GM10266 (cell line): ENCODE data around the gene GYS2.

Experiments
- DNase-seq: peaks from one replicate; pipeline ENCODE4 v3.0.0; 2012; ENCODE audit errors: extremely low spot score
- CTCF ChIP-seq: IDR thresholded peaks from 2 replicates; pipeline ENCODE4 v1.5.1; 2012; ENCODE audit warnings: mild to moderate bottlenecking, low read depth; ENCODE audit not compliant: control insufficient read depth, insufficient read depth; ENCODE audit errors: missing control alignments

Gene GYS2

GRCh38 chr12:21505888-21506287 lies 98.8 kb downstream of the GYS2 start:
- TF ChIP-seq CTCF: no peak

GRCh38 chr12:21502872-21503271 lies 101.8 kb downstream of the GYS2 start:
- DNase-seq: no peak
- TF ChIP-seq CTCF: no peak

More at GRCh38 chr12:21505888-21506287, 98.8 kb downstream of the GYS2 start:
- DNase-seq: no peak

DNA sequence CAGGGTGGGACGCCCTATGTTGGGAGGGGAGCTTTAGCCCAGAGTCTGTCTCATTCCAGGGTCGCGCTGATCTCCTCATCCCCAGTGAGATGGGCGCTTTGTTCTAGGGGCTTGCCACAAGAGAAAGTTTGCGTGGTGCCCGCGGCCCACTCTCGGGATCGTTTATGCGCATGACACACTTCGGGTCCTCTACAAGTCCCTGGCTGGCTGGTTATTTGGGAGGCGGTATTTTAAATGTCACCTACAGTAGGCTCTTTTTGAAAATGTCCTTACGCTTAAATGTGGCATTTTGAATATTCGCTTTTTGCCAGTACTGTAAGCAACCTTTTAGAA lies 102.5 kb downstream of the GYS2 start:
- TF ChIP-seq CTCF: no peak
- no peak for DNase-seq

DNA sequence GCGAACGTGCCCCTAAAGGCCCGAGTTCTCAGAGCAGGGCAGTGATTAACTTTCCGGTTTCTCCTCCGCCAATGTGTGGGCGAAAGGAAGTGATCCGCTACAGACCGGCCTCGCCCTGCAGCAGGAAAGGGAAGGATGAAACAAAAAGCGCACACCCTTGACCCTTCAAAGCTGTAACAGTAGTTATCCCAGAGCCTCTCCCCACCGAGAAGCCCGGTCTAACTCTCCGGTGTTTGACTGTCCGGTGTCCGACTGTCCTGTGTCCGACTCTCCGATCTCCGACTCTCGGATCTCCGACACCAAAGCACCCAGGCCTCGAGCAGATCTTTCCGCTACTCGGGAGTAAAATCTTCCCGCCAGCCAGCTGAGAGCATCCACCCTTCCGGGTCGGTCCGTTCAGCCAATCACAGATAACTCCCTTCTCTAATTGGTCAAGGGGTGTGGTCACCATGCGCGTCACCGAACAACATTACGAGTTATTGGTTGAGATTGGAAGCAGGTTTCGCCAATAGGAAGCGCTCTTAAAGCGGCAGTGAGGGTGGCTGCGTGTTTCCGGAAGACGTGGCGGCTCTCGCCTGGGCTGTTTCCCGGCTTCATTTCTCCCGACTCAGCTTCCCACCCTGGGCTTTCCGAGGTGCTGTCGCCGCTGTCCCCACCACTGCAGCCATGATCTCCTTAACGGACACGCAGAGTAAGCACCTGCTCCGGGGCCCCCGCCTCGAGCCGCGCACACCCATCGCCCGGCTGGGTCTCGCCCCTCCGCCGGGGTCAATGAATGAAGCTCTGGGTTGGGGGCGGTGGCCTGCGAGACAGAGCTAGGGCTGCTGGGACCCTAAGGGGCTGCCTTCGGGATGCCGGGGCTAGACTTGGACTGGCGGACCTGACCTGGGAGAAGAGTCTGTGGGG lies 103.1 kb downstream of the GYS2 start, which contains the start of the genes GOLT1B and RECQL:
Gene GOLT1B (plus strand): TSS at position 532 of the 906 bp plus-strand sequence. CDS start 135 bp downstream, at position 667.
Gene RECQL (minus strand): TSS at position 378 of the 906 bp plus-strand sequence. CDS start 2,065 bp downstream, outside the sequence.
- TF ChIP-seq CTCF: no peak
- DNase-seq: peak; percentile 90

GRCh38 chr12:21500786-21501257 lies 103.8 kb downstream of the GYS2 start:
- no peak for TF ChIP-seq CTCF
- no peak for DNase-seq

- no peak for DNase-seq
- no peak for TF ChIP-seq CTCF
These were observed 104.9 kb downstream of the GYS2 start for GRCh38 chr12:21499765-21500164.
